K562 (cell line): ENCODE results near the gene CEP72. TPM values are rescaled to one million over a fixed set of nuclear protein-coding genes. Genes with fewer than 3 reads are reported as not detected.

Source experiments
- ATAC-seq: fragments of 200-7000 bp; cut with Tn5 transposase; 3 replicates; pipeline ENCODE4 v1.9.1; 2020; ENCODE audit warnings: moderate library complexity
- BruUV-seq: library from RNA; stranded (reverse); fragments of 400-500 nt; replicated peaks from 2 replicates; lab custom pipeline; 2021; lab: Mats Ljungman, UMichigan
- CTCF ChIA-PET: fragments of 300-600 bp; formaldehyde crosslinking; extraction: SDS; loops from one replicate; lab custom pipeline; 2021; ENCODE audit warnings: low intra/inter-chr PET ratio; lab: Yijun Ruan, JAX
- POLR2A ChIA-PET: fragments of 300-600, 350-650 bp; sonication (Branson Sonifier 250); formaldehyde crosslinking; extraction: SDS; loops from one replicate; lab custom pipeline; 2021; ENCODE audit warnings: antibody characterized with exemption, inconsistent platforms; lab: Yijun Ruan, JAX
- DNase-seq, 4 experiments: peaks; one replicate each; pipeline versions ENCODE4 v3.0.0 to v3.0.0-alpha.2; 2011 to 2018; ENCODE audit warnings: low spot score in 3 of 4, mixed read lengths in 3 of 4; ENCODE audit errors: extremely low read depth in 1 of 4
- FAIRE-seq: peaks from 2 replicates; lab custom pipeline; 2011; peaks lifted over from hg19 to GRCh38; lab: Jason Lieb, UNC
- H2AFZ ChIP-seq: 2 replicates; pipeline ENCODE4 v1.6.0; 2011; ENCODE audit warnings: low read depth, low read length, control low read depth, inconsistent platforms
- H3K27ac ChIP-seq: fragments of 200-600 bp; 3 replicates; pipeline ENCODE4 v1.8.0; 2011; ENCODE audit warnings: low read depth, mild to moderate bottlenecking, control low read depth, inconsistent platforms, low read length, moderate library complexity, mixed read lengths; ENCODE audit errors: extremely low read depth
- H3K27me3 ChIP-seq, 2 experiments: fragments of 300-600 bp in 1 of 2; 2 replicates in 1 of 2; 3 replicates in 1 of 2; pipeline versions ENCODE4 v1.6.0 to v1.8.0; 2011; ENCODE audit warnings: inconsistent platforms in 2 of 2, low read length in 2 of 2, mild to moderate bottlenecking in 1 of 2, mixed read lengths in 1 of 2, moderate library complexity in 1 of 2; ENCODE audit not compliant: control insufficient read depth in 2 of 2, insufficient read depth in 2 of 2
- H3K36me3 ChIP-seq: fragments of 300-600 bp; 3 replicates; pipeline ENCODE4 v1.8.0; 2011; ENCODE audit warnings: mild to moderate bottlenecking, low read length, inconsistent platforms; ENCODE audit not compliant: control insufficient read depth, insufficient read depth
- H3K4me1 ChIP-seq, 2 experiments: fragments of 200-600 bp in 1 of 2; replicated peaks in 1 of 2; 2 replicates in 1 of 2; 3 replicates in 1 of 2; pipeline versions ENCODE4 v1.5.1 to v1.8.0; 2011; ENCODE audit warnings: inconsistent platforms in 2 of 2, low read length in 2 of 2, mild to moderate bottlenecking in 1 of 2, mixed read lengths in 1 of 2, moderate library complexity in 1 of 2; ENCODE audit not compliant: control insufficient read depth in 2 of 2, insufficient read depth in 2 of 2
- H3K4me2 ChIP-seq: 2 replicates; pipeline ENCODE4 v1.6.1; 2011; ENCODE audit warnings: low read length, control low read depth, inconsistent platforms, mixed read lengths; ENCODE audit not compliant: insufficient read depth
- H3K4me3 ChIP-seq: fragments of 200-600 bp; sonication (generic), shearing (Covaris generic); 2 replicates; pipeline ENCODE4 v1.5.1; 2016; ENCODE audit warnings: control low read depth, inconsistent platforms
- H3K79me2 ChIP-seq: fragments of 200-600 bp; 3 replicates; pipeline ENCODE4 v1.8.0; 2011; ENCODE audit warnings: low read length, inconsistent platforms; ENCODE audit not compliant: control insufficient read depth, insufficient read depth
- H3K9ac ChIP-seq, 2 experiments: 2 replicates each; pipeline versions ENCODE4 v1.6.0 to v1.6.1; 2011; ENCODE audit warnings: low read depth in 2 of 2, low read length in 2 of 2, control low read depth in 1 of 2, inconsistent platforms in 1 of 2, mild to moderate bottlenecking in 1 of 2, mixed read lengths in 1 of 2; ENCODE audit not compliant: insufficient read depth in 1 of 2
- H3K9me1 ChIP-seq: one replicate; pipeline ENCODE4 v1.6.0; 2011; ENCODE audit warnings: inconsistent platforms, mild to moderate bottlenecking, low read length, moderate library complexity; ENCODE audit not compliant: control insufficient read depth, insufficient read depth
- H3K9me3 ChIP-seq: replicated peaks from 2 replicates; pipeline ENCODE4 v1.5.1; 2011; ENCODE audit warnings: low read depth, low read length, inconsistent platforms; ENCODE audit not compliant: control insufficient read depth, insufficient read depth
- H4K20me1 ChIP-seq: replicated peaks from 2 replicates; pipeline ENCODE4 v1.6.1; 2011; ENCODE audit warnings: low read length, inconsistent platforms, mixed read lengths; ENCODE audit not compliant: control insufficient read depth, insufficient read depth
- ATF4 ChIP-seq: fragments of 450-650 bp; formaldehyde crosslinking; IDR thresholded peaks from 2 replicates; pipeline ENCODE4 v1.4.0; 2022; ENCODE audit warnings: mild to moderate bottlenecking, moderate library complexity
- BRF1 ChIP-seq: IDR thresholded peaks from 3 replicates; pipeline ENCODE4 v1.6.1; 2011; ENCODE audit warnings: borderline replicate concordance, mild to moderate bottlenecking; ENCODE audit not compliant: insufficient read length; ENCODE audit errors: extremely low read depth
- CREM ChIP-seq: IDR thresholded peaks from 2 replicates; pipeline ENCODE4 v1.6.1; 2014; ENCODE audit warnings: antibody characterized with exemption, low read depth
- FOXP4 ChIP-seq: sonication (generic); formaldehyde crosslinking; IDR thresholded peaks from 2 replicates; pipeline ENCODE4 v1.8.0; 2022; ENCODE audit warnings: mild to moderate bottlenecking, missing genetic modification reagents, borderline replicate concordance
- GTF2F1 ChIP-seq: IDR thresholded peaks from 2 replicates; pipeline ENCODE4 v1.6.1; 2011; ENCODE audit warnings: low read depth, low read length, improper control_type of control experiment
- HLTF ChIP-seq: fragments of 450-650 bp; IDR thresholded peaks from 2 replicates; pipeline ENCODE4 v1.6.1; 2016
- PML ChIP-seq: IDR thresholded peaks from 2 replicates; pipeline ENCODE4 v1.6.1; 2012; ENCODE audit warnings: low read length, inconsistent platforms
- POLR2G ChIP-seq: fragments of 200-400 bp; formaldehyde crosslinking; IDR thresholded peaks from 2 replicates; pipeline ENCODE4 v1.6.1; 2017; ENCODE audit warnings: low read depth, mild to moderate bottlenecking, antibody characterized with exemption, low read length, moderate library complexity
- RBFOX2 ChIP-seq: fragments of 200-400 bp; formaldehyde crosslinking; IDR thresholded peaks from 2 replicates; pipeline ENCODE4 v1.6.1; 2017; ENCODE audit warnings: low read depth, mild to moderate bottlenecking, low read length, moderate library complexity
- WGBS: fragments of 100-300 bp; shearing (Covaris generic); methylation state at CpG from one replicate; pipeline ENCODE4 v1.1.6; 2016; ENCODE audit warnings: low coverage, mixed read lengths; ENCODE audit not compliant: insufficient coverage; ENCODE audit errors: missing lambda C conversion rate; 5-methylcytosine and 5-hydroxymethylcytosine counted together
- in situ Hi-C: fragments of 300-500 bp; cut with MboI; formaldehyde crosslinking; loops from 4 replicates; pipeline ENCODE4 v1.15.0; 2018; ENCODE audit warnings: inconsistent platforms, mixed read lengths
- intact Hi-C: fragments of 100-400 bp; cut with micrococcal nuclease; formaldehyde crosslinking; loops from 2 replicates; pipeline ENCODE4 v1.14.2; 2022
- polyA plus RNA-seq, 8 experiments: library from polyadenylated mRNA; depleted of rRNA in 4 of 8; stranded (reverse) in 5 of 8; unstranded in 3 of 8; fragments of >200 nt; fragmentation: Nextera tagmentation in 2 of 8; fragmentation: Illumina TruSeq in 1 of 8; extraction: Ambion mirVana in 2 of 8; extraction: Trizol in 1 of 8; gene quantifications; 2 replicates each; pipeline versions ENCODE4 v1.2.1 to v1.2.3, GENCODE V29; 2011 to 2014; ENCODE audit warnings: inconsistent platforms in 1 of 8, missing spikeins in 1 of 8
- total RNA-seq, 7 experiments: library from RNA; depleted of rRNA in 6 of 7; stranded (reverse); fragments of >200 nt in 6 of 7; fragmentation: Illumina TruSeq in 2 of 7; extraction: Trizol in 2 of 7; gene quantifications; 2 replicates each; pipeline versions ENCODE4 v1.2.1 to v1.2.3, GENCODE V29; 2011 to 2021; ENCODE audit warnings: low replicate concordance in 1 of 7

CEP72 gene
- total and polyA plus RNA-seq, 9 of the 15 experiments (the other 6 are each of a cell fraction or from before 2014, with no cell fraction given) = 0.89 to 38.1 (median 14.2) TPM

DNA sequence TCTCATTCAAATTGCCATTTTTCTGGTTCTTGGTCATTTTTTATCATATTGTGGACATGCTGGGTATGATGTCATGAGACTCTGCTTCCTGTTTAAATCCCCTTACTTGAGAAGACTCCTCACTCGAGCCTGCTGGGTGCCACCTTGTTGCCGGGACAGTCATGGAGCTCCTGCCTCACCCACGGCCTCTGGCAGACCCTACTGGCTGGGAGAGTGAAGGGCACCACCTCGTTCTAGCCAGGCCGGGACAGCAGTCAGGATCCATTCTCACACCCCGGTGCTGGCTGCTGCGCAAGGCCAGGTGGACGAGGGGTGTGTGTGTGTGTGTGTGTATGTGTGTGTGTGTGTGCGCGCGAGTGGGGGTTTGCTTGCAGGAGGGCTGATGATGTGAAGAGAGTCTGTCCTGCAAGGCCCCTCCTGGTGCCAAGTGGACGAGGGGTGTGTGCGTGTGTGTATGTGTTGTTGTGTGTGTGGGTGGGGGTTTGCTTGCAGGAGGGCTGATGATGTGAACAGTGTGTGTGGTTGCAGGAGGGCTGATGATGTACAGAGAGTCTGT lies 4.4 kb downstream of the CEP72 start:
- no peak for ATAC-seq
- peaks cover 12% of the 10 kb centered on the region for H3K9me1 ChIP-seq
- H3K36me3 ChIP-seq = peaks cover 69% of the 10 kb centered on the region
- in situ Hi-C loops = no loop called here
- H3K9ac ChIP-seq = peak overlapping the region in 1 of 2 experiments; percentile 65; a peak in 2 of 4 replicates
- ChIA-PET CTCF (no interaction called here), POLR2A (no interaction called here)
- no peak overlapping the region for H3K4me3 ChIP-seq
- intact Hi-C loops = loop anchor here (10.0 kb wide), 1 partner anchor 142 kb away; no protein-coding TSS in a partner anchor
- BruUV-seq = no TSS peak
- H3K4me2 ChIP-seq = no peak overlapping the region
- peaks cover 25% of the 10 kb centered on the region for H4K20me1 ChIP-seq
- TF ChIP-seq GTF2F1 (no peak), HLTF (0 out of 2 replicates have a peak, but pooled peaks have one; percentile 42), POLR2G (peak; percentile 41; the same call in 1 of the 2 replicates), ATF4 (no peak), FOXP4 (CRISPR knock-in tag) (no peak), RBFOX2 (peak; percentile 64; the same call in 1 of the 2 replicates), PML (no peak), BRF1 (no peak), CREM (no peak)
- no peak for FAIRE-seq
- no peaks in the 10 kb centered on the region for H3K9me3 ChIP-seq
- 79% methylated on average over 10 of the region's 13 CpGs for WGBS
- H3K4me1 ChIP-seq = peaks cover 8 to 22% of the 10 kb centered on the region in 2 experiments
- H3K27ac ChIP-seq = no peak overlapping the region
- H3K79me2 ChIP-seq = peaks cover 63% of the 10 kb centered on the region
- peak in 2 of 4 experiments; percentile 37 to 40 for DNase-seq
- no peak overlapping the region for H2AFZ ChIP-seq
- H3K27me3 ChIP-seq = no peaks in the 10 kb centered on the region
